ENCODE measurements around the gene KRTAP4-8. TPM values are rescaled to one million over a fixed set of nuclear protein-coding genes. Genes with fewer than 3 reads are reported as not detected.
"Not testable (repeated sequence)": the region's sequence is repeated elsewhere in the genome, so short reads cannot be mapped to it uniquely, and the experiment has no call there.

KRTAP4-8 gene
- total and polyA plus RNA-seq, 2 of the 13 experiments (the other 11 are each of a cell fraction or from before 2014, with no cell fraction given), result not detected

- 0% methylated on average over 1 of the region's 1 CpG for WGBS (ENCODE audit: low lambda C conversion rate)
- peaks cover 7% of the 10 kb centered on the region for H3K9me3 ChIP-seq (ENCODE audit: low read length)
- ChIA-PET CTCF (ENCODE audit: low intra/inter-chr PET ratio, low total read pairs) (no interaction called here), POLR2A (no interaction called here)
- peaks cover 0 to 4% of the 10 kb centered on the region in 2 experiments; a peak in 2 of 5 replicates for H3K27me3 ChIP-seq (ENCODE audit: control insufficient read depth in 1 of 2, insufficient read depth in 2 of 2, low read length in 2 of 2)
- no TSS peak for BruUV-seq (replicated peaks)
- DNase-seq (ENCODE audit: low spot score) (no peak), ATAC-seq (no peak), FAIRE-seq (no peak)
- TF ChIP-seq SP4 (CRISPR knock-in tag; IDR thresholded peaks at IDR 0.05) (no peak), ZKSCAN1 (IDR thresholded peaks at IDR 0.05; ENCODE audit: low read length) (no peak), RXRA (CRISPR knock-in tag; IDR thresholded peaks at IDR 0.05) (no peak), HCFC1 (IDR thresholded peaks at IDR 0.05; ENCODE audit: low read depth, low read length) (no peak), CREBL2 (CRISPR knock-in tag; IDR thresholded peaks at IDR 0.05; ENCODE audit: borderline replicate concordance) (no peak), MEIS1 (CRISPR knock-in tag; IDR thresholded peaks at IDR 0.05; ENCODE audit: borderline replicate concordance) (no peak)
- H3K4me3 ChIP-seq (replicated peaks in 1 of 3; ENCODE audit: insufficient read depth in 1 of 3, low read depth in 2 of 3, low read length in 3 of 3), result no peak overlapping the region
- H3K36me3 ChIP-seq (replicated peaks in 1 of 2; ENCODE audit: control insufficient read depth in 1 of 2, insufficient read depth in 2 of 2, low read length in 2 of 2), result no peaks in the 10 kb centered on the region
- in situ Hi-C loops (cut with HindIII; ENCODE audit: extremely low pct_ligation_motif_present, low pct_unique_long_range_greater_than_20kb), result no loop called here
- intact Hi-C loops (cut with micrococcal nuclease; ENCODE audit: unreplicated experiment), result loop anchor here (1.0 kb wide), 1 partner anchor 21 kb away; no protein-coding TSS in a partner anchor
- H3K4me1 ChIP-seq (ENCODE audit: insufficient read depth, low read length), result no peaks in the 10 kb centered on the region
- no peaks in the 10 kb centered on the region for H3K79me2 ChIP-seq (ENCODE audit: insufficient read depth, low read length)
- H3K27ac ChIP-seq (ENCODE audit: extremely low read length, insufficient read depth, low read length), result no peak overlapping the region
- no peak overlapping the region for H3K4me2 ChIP-seq (ENCODE audit: low read depth, low read length)
- no peak overlapping the region for H3K9ac ChIP-seq (ENCODE audit: insufficient read depth, low read depth, low read length)
- no peak overlapping the region for H2AFZ ChIP-seq (ENCODE audit: low read length)
- no peaks in the 10 kb centered on the region for H4K20me1 ChIP-seq (ENCODE audit: insufficient read depth, low read length)
Observed at GRCh38 chr17:41107941-41108450, 10.1 kb upstream of the KRTAP4-8 start.

- H3K36me3 ChIP-seq (replicated peaks in 1 of 2; ENCODE audit: control insufficient read depth in 1 of 2, insufficient read depth in 2 of 2, low read length in 2 of 2); H3K9ac ChIP-seq (ENCODE audit: insufficient read depth, low read depth, low read length); FAIRE-seq; BruUV-seq (replicated peaks); in situ Hi-C loops (cut with HindIII; ENCODE audit: extremely low pct_ligation_motif_present, low pct_unique_long_range_greater_than_20kb); ATAC-seq; H3K9me3 ChIP-seq (ENCODE audit: low read length); H3K79me2 ChIP-seq (ENCODE audit: insufficient read depth, low read length); H3K27ac ChIP-seq (ENCODE audit: extremely low read length, insufficient read depth, low read length); H4K20me1 ChIP-seq (ENCODE audit: insufficient read depth, low read length); H3K27me3 ChIP-seq (ENCODE audit: control insufficient read depth in 1 of 2, insufficient read depth in 2 of 2, low read length in 2 of 2); H2AFZ ChIP-seq (ENCODE audit: low read length); CTCF ChIA-PET (ENCODE audit: low intra/inter-chr PET ratio, low total read pairs); intact Hi-C loops (cut with micrococcal nuclease; ENCODE audit: unreplicated experiment); H3K4me3 ChIP-seq (replicated peaks in 1 of 3; ENCODE audit: insufficient read depth in 1 of 3, low read depth in 2 of 3, low read length in 3 of 3); H3K4me1 ChIP-seq (ENCODE audit: insufficient read depth, low read length); H3K4me2 ChIP-seq (ENCODE audit: low read depth, low read length); DNase-seq (ENCODE audit: low spot score); POLR2A ChIA-PET: not testable (repeated sequence)
- WGBS (ENCODE audit: low lambda C conversion rate), result 44% methylated on average over 5 of the region's 10 CpGs
Observed at GRCh38 chr17:41105347-41105746, 7.4 kb upstream of the KRTAP4-8 start, which contains the start of gene KRTAP4-9. KRTAP4-9 (plus strand) TSS chr17:41105389; CDS start chr17:41105389, 0 bp downstream.

- H3K4me2 ChIP-seq (ENCODE audit: low read depth, low read length); H3K27me3 ChIP-seq (ENCODE audit: control insufficient read depth in 1 of 2, insufficient read depth in 2 of 2, low read length in 2 of 2); H3K27ac ChIP-seq (ENCODE audit: extremely low read length, insufficient read depth, low read length); H2AFZ ChIP-seq (ENCODE audit: low read length); DNase-seq (ENCODE audit: low spot score); ATAC-seq; FAIRE-seq; CTCF ChIA-PET (ENCODE audit: low intra/inter-chr PET ratio, low total read pairs); H3K9me3 ChIP-seq (ENCODE audit: low read length); H3K9ac ChIP-seq (ENCODE audit: insufficient read depth, low read depth, low read length); H3K79me2 ChIP-seq (ENCODE audit: insufficient read depth, low read length); H3K36me3 ChIP-seq (replicated peaks in 1 of 2; ENCODE audit: control insufficient read depth in 1 of 2, insufficient read depth in 2 of 2, low read length in 2 of 2); POLR2A ChIA-PET; in situ Hi-C loops (cut with HindIII; ENCODE audit: extremely low pct_ligation_motif_present, low pct_unique_long_range_greater_than_20kb); BruUV-seq (replicated peaks); intact Hi-C loops (cut with micrococcal nuclease; ENCODE audit: unreplicated experiment); H3K4me3 ChIP-seq (replicated peaks in 1 of 3; ENCODE audit: insufficient read depth in 1 of 3, low read depth in 2 of 3, low read length in 3 of 3); H3K4me1 ChIP-seq (ENCODE audit: insufficient read depth, low read length); H4K20me1 ChIP-seq (ENCODE audit: insufficient read depth, low read length): not testable (repeated sequence)
- 9% methylated on average over 2 of the region's 2 CpGs for WGBS (ENCODE audit: low lambda C conversion rate)
Observed at GRCh38 chr17:41104386-41105038, 6.6 kb upstream of the KRTAP4-8 start.

All from HepG2 (cell line).